Adrenal gland (tissue), 5 donors: ENCODE measurements around the gene MAML2.

Experiments used
- POLR2A ChIP-seq, 2 donors: fragments of 450-650 bp; IDR thresholded peaks; one replicate each; pipeline ENCODE4 v1.6.1; 2017; ENCODE audit warnings: antibody characterized with exemption in 2 of 2, mild to moderate bottlenecking in 2 of 2, moderate library complexity in 1 of 2
- TF ChIP-seq, protein P1 (sequence below), 6 experiments: fragments of 450-650 bp in 4 of 6; fragments of 200-600 bp in 2 of 6; sonication (generic) in 1 of 6; IDR thresholded peaks; 1 replicate in 5 of 6; 2 replicates in 1 of 6; pipeline versions ENCODE4 v1.5.1 to v1.8.0; 2016 to 2021; ENCODE audit warnings: antibody characterized with exemption in 6 of 6, mild to moderate bottlenecking in 2 of 6, moderate library complexity in 1 of 6
- donor health status: DM: no; HTN: no; CAD: no.

GRCh38 chr11:96095884-96096303 is 247.1 kb downstream of the MAML2 start:
- TF ChIP-seq, protein P1, sequence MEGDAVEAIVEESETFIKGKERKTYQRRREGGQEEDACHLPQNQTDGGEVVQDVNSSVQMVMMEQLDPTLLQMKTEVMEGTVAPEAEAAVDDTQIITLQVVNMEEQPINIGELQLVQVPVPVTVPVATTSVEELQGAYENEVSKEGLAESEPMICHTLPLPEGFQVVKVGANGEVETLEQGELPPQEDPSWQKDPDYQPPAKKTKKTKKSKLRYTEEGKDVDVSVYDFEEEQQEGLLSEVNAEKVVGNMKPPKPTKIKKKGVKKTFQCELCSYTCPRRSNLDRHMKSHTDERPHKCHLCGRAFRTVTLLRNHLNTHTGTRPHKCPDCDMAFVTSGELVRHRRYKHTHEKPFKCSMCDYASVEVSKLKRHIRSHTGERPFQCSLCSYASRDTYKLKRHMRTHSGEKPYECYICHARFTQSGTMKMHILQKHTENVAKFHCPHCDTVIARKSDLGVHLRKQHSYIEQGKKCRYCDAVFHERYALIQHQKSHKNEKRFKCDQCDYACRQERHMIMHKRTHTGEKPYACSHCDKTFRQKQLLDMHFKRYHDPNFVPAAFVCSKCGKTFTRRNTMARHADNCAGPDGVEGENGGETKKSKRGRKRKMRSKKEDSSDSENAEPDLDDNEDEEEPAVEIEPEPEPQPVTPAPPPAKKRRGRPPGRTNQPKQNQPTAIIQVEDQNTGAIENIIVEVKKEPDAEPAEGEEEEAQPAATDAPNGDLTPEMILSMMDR (IDR thresholded peaks at IDR 0.05): no peak
- no peak for TF ChIP-seq POLR2A (IDR thresholded peaks at IDR 0.05)
